Breast epithelium (tissue), 3 donors: ENCODE data around the gene NPRL2.

ENCODE experiments used
- CTCF ChIP-seq, 3 donors: fragments of 450-650 bp; IDR thresholded peaks; one replicate each; pipeline ENCODE4 v1.5.1; 2016 to 2017; ENCODE audit warnings: antibody characterized with exemption in 3 of 3, mild to moderate bottlenecking in 3 of 3, moderate library complexity in 3 of 3
- POLR2A ChIP-seq: fragments of 450-650 bp; IDR thresholded peaks from one replicate; pipeline ENCODE4 v1.6.1; 2016; ENCODE audit warnings: antibody characterized with exemption, mild to moderate bottlenecking, moderate library complexity
- POLR2AphosphoS5 ChIP-seq, 3 donors: sonication (generic); formaldehyde crosslinking; IDR thresholded peaks; one replicate each; pipeline ENCODE4 v1.6.1; 2017; ENCODE audit warnings: antibody characterized with exemption in 3 of 3

- TF ChIP-seq CTCF (IDR thresholded peaks at IDR 0.05): no peak
- no peak for TF ChIP-seq POLR2AphosphoS5 (IDR thresholded peaks at IDR 0.05)
- no peak for TF ChIP-seq POLR2A
Observed at GRCh38 chr3:50327129-50327528, 23.4 kb downstream of the NPRL2 start.
